Calu3 (cell line): ENCODE data around the gene SH3BP4. TPM values are rescaled to one million over a fixed set of nuclear protein-coding genes. Genes with fewer than 3 reads are reported as not detected.

ENCODE experiments used
- BruUV-seq: library from RNA; stranded (reverse); fragments of 400-500 nt; replicated peaks from 2 replicates; lab custom pipeline; 2021; lab: Mats Ljungman, UMichigan
- CTCF ChIA-PET: fragments of 300-600 bp; sonication (Branson Sonifier 250); formaldehyde crosslinking; loops from one replicate; lab custom pipeline; 2022; ENCODE audit warnings: antibody characterized with exemption; lab: Charles Lee
- DNase-seq: peaks from one replicate; pipeline ENCODE4 v3.0.0; 2022
- H3K27ac Mint-ChIP-seq: one replicate; pipeline ENCODE4 v1.8.0; 2022; ENCODE audit warnings: mixed read lengths; ENCODE audit not compliant: unreplicated experiment
- H3K27me3 Mint-ChIP-seq: one replicate; pipeline ENCODE4 v1.8.0; 2022; ENCODE audit warnings: mixed read lengths; ENCODE audit not compliant: unreplicated experiment
- H3K36me3 Mint-ChIP-seq: one replicate; pipeline ENCODE4 v1.8.0; 2022; ENCODE audit warnings: mild to moderate bottlenecking, moderate library complexity, mixed read lengths; ENCODE audit not compliant: insufficient read depth, unreplicated experiment
- H3K4me1 Mint-ChIP-seq: one replicate; pipeline ENCODE4 v1.8.0; 2022; ENCODE audit warnings: mild to moderate bottlenecking, low read depth, mixed read lengths; ENCODE audit not compliant: unreplicated experiment
- H3K4me3 Mint-ChIP-seq: one replicate; pipeline ENCODE4 v1.8.0; 2022; ENCODE audit warnings: mild to moderate bottlenecking, low read depth, moderate library complexity, mixed read lengths; ENCODE audit not compliant: unreplicated experiment
- H3K9me3 Mint-ChIP-seq: one replicate; pipeline ENCODE4 v1.8.0; 2022; ENCODE audit warnings: low read depth, mixed read lengths; ENCODE audit not compliant: unreplicated experiment
- CTCF ChIP-seq: fragments of 200-600 bp; IDR thresholded peaks from one replicate; pipeline ENCODE4 v1.8.0; 2022; ENCODE audit warnings: antibody characterized with exemption; ENCODE audit not compliant: unreplicated experiment
- intact Hi-C: fragments of 100-400 bp; cut with micrococcal nuclease; formaldehyde crosslinking; loops from one replicate; pipeline ENCODE4 v1.10.0; 2022; ENCODE audit not compliant: unreplicated experiment
- total RNA-seq: library from RNA; stranded (reverse); gene quantifications from 2 replicates; pipeline ENCODE4 v1.2.3, GENCODE V29; 2022

SH3BP4 gene
- total RNA-seq, 1 experiment from 2014 or later: 36.9 TPM

- CTCF ChIA-PET: no interaction called here
- no peaks in the 10 kb centered on the region for H3K9me3 Mint-ChIP-seq
- peaks cover 21% of the 10 kb centered on the region for H3K36me3 Mint-ChIP-seq
- intact Hi-C loops: no loop called here
- no peak overlapping the region for H3K4me3 Mint-ChIP-seq
- no TSS peak for BruUV-seq
- no peaks in the 10 kb centered on the region for H3K27me3 Mint-ChIP-seq
- peaks cover 56% of the 10 kb centered on the region for H3K4me1 Mint-ChIP-seq
- no peak for DNase-seq
- TF ChIP-seq CTCF: no peak
- no peak overlapping the region for H3K27ac Mint-ChIP-seq
These were observed 35.3 kb downstream of the SH3BP4 start for GRCh38 chr2:234986876-234987720.

- no peak for DNase-seq
- Mint-ChIP-seq H3K27ac (no peak overlapping the region), H3K4me3 (no peak overlapping the region), H3K36me3 (peaks cover 21% of the 10 kb centered on the region), H3K9me3 (no peaks in the 10 kb centered on the region), H3K27me3 (no peaks in the 10 kb centered on the region), H3K4me1 (peaks cover 50% of the 10 kb centered on the region)
- no peak for TF ChIP-seq CTCF
- no TSS peak for BruUV-seq
- intact Hi-C loops: no loop called here
- CTCF ChIA-PET: no interaction called here
These were observed 35.9 kb downstream of the SH3BP4 start for GRCh38 chr2:234987754-234988153.

GRCh38 chr2:234988491-234988890 lies 36.7 kb downstream of the SH3BP4 start:
- H3K4me3 Mint-ChIP-seq: no peak overlapping the region
- BruUV-seq: no TSS peak
- no peaks in the 10 kb centered on the region for H3K9me3 Mint-ChIP-seq
- no peak for DNase-seq
- no peaks in the 10 kb centered on the region for H3K27me3 Mint-ChIP-seq
- intact Hi-C loops: no loop called here
- peak overlapping the region; percentile 93 for H3K27ac Mint-ChIP-seq
- H3K36me3 Mint-ChIP-seq: peaks cover 21% of the 10 kb centered on the region
- CTCF ChIA-PET: interaction anchor here (0.7 to 1.2 kb wide), 2 partner anchors 8 to 20 kb away, joined by 3 read pairs; no protein-coding TSS in a partner anchor
- H3K4me1 Mint-ChIP-seq: peaks cover 43% of the 10 kb centered on the region
- no peak for TF ChIP-seq CTCF

GRCh38 chr2:234989183-234989701 lies 37.4 kb downstream of the SH3BP4 start:
- TF ChIP-seq CTCF: no peak
- Mint-ChIP-seq H3K27me3 (no peaks in the 10 kb centered on the region), H3K27ac (peak overlapping the region; percentile 93), H3K4me3 (peak overlapping the region; percentile 57), H3K4me1 (peaks cover 45% of the 10 kb centered on the region), H3K36me3 (peaks cover 16% of the 10 kb centered on the region), H3K9me3 (no peaks in the 10 kb centered on the region)
- no TSS peak for BruUV-seq
- intact Hi-C loops: no loop called here
- DNase-seq: peak; percentile 97
- CTCF ChIA-PET: interaction anchor here (0.7 to 1.2 kb wide), 4 partner anchors 8 to 19 kb away, joined by 3 to 4 read pairs (median 4); no protein-coding TSS in a partner anchor
